Measurements from ENCODE around the gene CCDC188.

Gene CCDC188

DNA sequence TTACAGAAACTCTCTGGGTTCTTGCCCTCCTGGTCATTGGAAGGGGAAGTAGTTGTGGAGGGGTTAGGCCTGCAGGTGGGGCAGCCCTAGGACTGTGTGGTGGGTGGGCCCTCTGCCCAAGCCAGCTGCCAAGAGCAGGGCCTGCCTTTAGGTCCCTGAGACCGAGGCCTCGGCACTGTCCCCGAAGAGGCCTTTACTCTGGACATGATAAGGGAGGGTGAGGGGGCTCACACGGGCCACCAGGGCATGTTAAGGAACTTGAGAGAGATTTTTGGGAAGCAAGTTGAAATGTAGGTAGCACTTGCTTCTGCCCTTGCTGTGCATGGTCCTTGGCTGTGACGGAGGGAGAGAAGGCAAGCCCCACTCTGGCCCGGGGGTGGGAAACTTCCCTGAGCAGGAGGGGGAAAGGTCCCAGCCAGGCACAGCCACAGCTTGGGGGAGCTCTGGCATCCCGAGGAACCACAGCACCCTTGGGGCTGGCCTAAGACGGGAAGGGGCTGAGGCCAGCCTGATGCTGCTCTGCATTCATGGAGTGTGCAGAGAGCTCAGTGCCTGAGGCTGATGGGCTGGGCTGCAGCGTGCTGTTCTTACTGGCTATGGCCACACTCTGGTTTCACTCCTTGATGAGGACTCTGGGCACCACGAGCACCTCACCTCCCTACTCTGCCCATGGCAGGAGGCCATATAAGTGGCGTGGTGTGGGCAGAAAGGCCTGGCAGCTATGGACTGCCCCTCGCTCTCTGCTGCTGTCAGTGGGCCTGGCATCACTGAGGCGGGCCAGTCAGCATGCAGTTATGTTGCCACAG is 42.7 kb downstream of the CCDC188 start:
- peaks cover 6% of the 10 kb centered on the region; the same call in 1 of the 2 replicates for H3F3A ChIP-seq (ENCODE audit: insufficient read depth, low read length)
- no peak overlapping the region for H2AFZ ChIP-seq (ENCODE audit: low read length)
- H3K27ac ChIP-seq (ENCODE audit: low read depth, low read length, poor library complexity, severe bottlenecking), result no peak overlapping the region
- H3K9ac ChIP-seq (ENCODE audit: low read length), result no peak overlapping the region
- no peak overlapping the region for H3K4me2 ChIP-seq (ENCODE audit: low read length)
- H3K36me3 ChIP-seq (ENCODE audit: insufficient read depth, low read length), result peaks cover 87% of the 10 kb centered on the region
- no peaks in the 10 kb centered on the region for H3K79me2 ChIP-seq (ENCODE audit: insufficient read depth, low read length)
- no peaks in the 10 kb centered on the region for H4K20me1 ChIP-seq (ENCODE audit: insufficient read depth, low read length)
- H3K4me1 ChIP-seq (ENCODE audit: insufficient read depth, low read length, severe bottlenecking), result peaks cover 14% of the 10 kb centered on the region
- TF ChIP-seq, protein P1, sequence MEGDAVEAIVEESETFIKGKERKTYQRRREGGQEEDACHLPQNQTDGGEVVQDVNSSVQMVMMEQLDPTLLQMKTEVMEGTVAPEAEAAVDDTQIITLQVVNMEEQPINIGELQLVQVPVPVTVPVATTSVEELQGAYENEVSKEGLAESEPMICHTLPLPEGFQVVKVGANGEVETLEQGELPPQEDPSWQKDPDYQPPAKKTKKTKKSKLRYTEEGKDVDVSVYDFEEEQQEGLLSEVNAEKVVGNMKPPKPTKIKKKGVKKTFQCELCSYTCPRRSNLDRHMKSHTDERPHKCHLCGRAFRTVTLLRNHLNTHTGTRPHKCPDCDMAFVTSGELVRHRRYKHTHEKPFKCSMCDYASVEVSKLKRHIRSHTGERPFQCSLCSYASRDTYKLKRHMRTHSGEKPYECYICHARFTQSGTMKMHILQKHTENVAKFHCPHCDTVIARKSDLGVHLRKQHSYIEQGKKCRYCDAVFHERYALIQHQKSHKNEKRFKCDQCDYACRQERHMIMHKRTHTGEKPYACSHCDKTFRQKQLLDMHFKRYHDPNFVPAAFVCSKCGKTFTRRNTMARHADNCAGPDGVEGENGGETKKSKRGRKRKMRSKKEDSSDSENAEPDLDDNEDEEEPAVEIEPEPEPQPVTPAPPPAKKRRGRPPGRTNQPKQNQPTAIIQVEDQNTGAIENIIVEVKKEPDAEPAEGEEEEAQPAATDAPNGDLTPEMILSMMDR (IDR thresholded peaks at IDR 0.05; ENCODE audit: low read length), result no peak
- TF ChIP-seq EZH2 (IDR thresholded peaks at IDR 0.05; ENCODE audit: borderline replicate concordance, low read length), result no peak
- H3K9me3 ChIP-seq (ENCODE audit: low read length), result no peaks in the 10 kb centered on the region
- H3K27me3 ChIP-seq (ENCODE audit: insufficient read depth, low read length), result no peaks in the 10 kb centered on the region
- H3K9me2 ChIP-seq (ENCODE audit: low read depth, low read length), result no peaks in the 10 kb centered on the region
- H3K4me3 ChIP-seq (ENCODE audit: low read depth, low read length, poor library complexity, severe bottlenecking), result no peak overlapping the region

DNA sequence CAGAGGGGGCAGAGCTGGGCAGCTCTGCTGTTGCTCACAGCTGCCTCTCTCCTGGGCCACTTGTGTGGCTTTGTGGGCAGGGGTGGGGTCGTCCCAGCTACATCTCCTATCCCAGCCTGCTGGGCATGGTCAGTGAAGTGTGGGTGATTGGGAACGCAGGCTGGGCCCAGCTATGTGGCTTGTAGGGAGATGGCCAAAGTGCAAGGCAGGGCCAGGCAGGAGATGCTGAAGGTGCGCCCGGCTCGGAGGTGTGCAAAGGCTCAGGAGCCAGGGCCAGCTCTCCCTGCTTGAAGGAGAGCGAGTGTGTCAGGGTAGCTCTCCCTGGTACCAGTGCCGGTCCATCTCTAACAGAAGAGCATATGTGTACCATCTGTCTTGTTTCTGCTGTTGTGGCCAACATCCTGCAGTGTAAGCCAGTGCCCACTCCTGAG is 43.4 kb downstream of the CCDC188 start:
- Histone ChIP-seq H3K9me3 (ENCODE audit: low read length) (no peaks in the 10 kb centered on the region), H3K4me1 (ENCODE audit: insufficient read depth, low read length, severe bottlenecking) (peaks cover 14% of the 10 kb centered on the region), H3K36me3 (ENCODE audit: insufficient read depth, low read length) (peaks cover 86% of the 10 kb centered on the region), H4K20me1 (ENCODE audit: insufficient read depth, low read length) (no peaks in the 10 kb centered on the region), H3F3A (ENCODE audit: insufficient read depth, low read length) (peaks cover 6% of the 10 kb centered on the region; the same call in 1 of the 2 replicates), H2AFZ (ENCODE audit: low read length) (no peak overlapping the region), H3K4me2 (ENCODE audit: low read length) (no peak overlapping the region), H3K9me2 (ENCODE audit: low read depth, low read length) (no peaks in the 10 kb centered on the region), H3K4me3 (ENCODE audit: low read depth, low read length, poor library complexity, severe bottlenecking) (no peak overlapping the region), H3K79me2 (ENCODE audit: insufficient read depth, low read length) (no peaks in the 10 kb centered on the region), H3K9ac (ENCODE audit: low read length) (no peak overlapping the region), H3K27ac (ENCODE audit: low read depth, low read length, poor library complexity, severe bottlenecking) (no peak overlapping the region), H3K27me3 (ENCODE audit: insufficient read depth, low read length) (no peaks in the 10 kb centered on the region)
- TF ChIP-seq, protein P1 (IDR thresholded peaks at IDR 0.05; ENCODE audit: low read length), result no peak
- no peak for TF ChIP-seq EZH2 (IDR thresholded peaks at IDR 0.05; ENCODE audit: borderline replicate concordance, low read length)

DNA sequence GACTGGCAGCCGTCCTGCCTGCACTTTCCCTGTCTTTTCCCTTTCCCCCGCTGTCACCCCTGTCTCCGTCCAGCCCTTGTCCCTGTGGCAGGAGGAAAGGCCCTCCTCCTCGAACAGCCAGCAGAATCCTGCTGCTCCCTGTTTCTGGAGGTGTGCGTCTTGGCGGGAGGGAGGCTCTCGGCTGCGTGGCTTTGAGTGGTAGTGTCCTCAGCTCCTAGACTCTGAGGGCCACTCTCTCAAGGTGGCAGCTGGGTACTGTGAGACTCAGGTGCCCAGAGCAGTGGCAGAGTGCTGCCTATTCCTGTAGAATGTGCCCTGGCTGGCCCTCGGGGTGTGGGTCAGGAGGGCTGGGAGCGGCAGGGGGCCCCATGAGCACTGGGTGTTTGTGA is 44.0 kb downstream of the CCDC188 start:
- Histone ChIP-seq H4K20me1 (ENCODE audit: insufficient read depth, low read length) (no peaks in the 10 kb centered on the region), H3F3A (ENCODE audit: insufficient read depth, low read length) (peaks cover 6% of the 10 kb centered on the region; the same call in 1 of the 2 replicates), H2AFZ (ENCODE audit: low read length) (no peak overlapping the region), H3K36me3 (ENCODE audit: insufficient read depth, low read length) (peaks cover 85% of the 10 kb centered on the region), H3K9me3 (ENCODE audit: low read length) (no peaks in the 10 kb centered on the region), H3K9me2 (ENCODE audit: low read depth, low read length) (no peaks in the 10 kb centered on the region), H3K27ac (ENCODE audit: low read depth, low read length, poor library complexity, severe bottlenecking) (no peak overlapping the region), H3K4me2 (ENCODE audit: low read length) (no peak overlapping the region), H3K27me3 (ENCODE audit: insufficient read depth, low read length) (no peaks in the 10 kb centered on the region), H3K9ac (ENCODE audit: low read length) (no peak overlapping the region), H3K4me3 (ENCODE audit: low read depth, low read length, poor library complexity, severe bottlenecking) (no peak overlapping the region), H3K4me1 (ENCODE audit: insufficient read depth, low read length, severe bottlenecking) (peaks cover 7% of the 10 kb centered on the region), H3K79me2 (ENCODE audit: insufficient read depth, low read length) (no peaks in the 10 kb centered on the region)
- no peak for TF ChIP-seq EZH2 (IDR thresholded peaks at IDR 0.05; ENCODE audit: borderline replicate concordance, low read length)

Data from OCI-LY1 (cell line).